Left lung (tissue), 10 donors: ENCODE data around the gene DMD. TPM values are rescaled to one million over a fixed set of nuclear protein-coding genes. Genes with fewer than 3 reads are reported as not detected.

Experiments used
- ATAC-seq: fragments of 200-7000 bp; cut with Tn5 transposase; one replicate; pipeline ENCODE4 v1.9.1; 2020; ENCODE audit warnings: moderate library complexity
- DNase-seq, 4 donors: peaks; one replicate each; pipeline ENCODE4 v3.0.0-alpha.2; 2013 to 2020
- H3K27ac ChIP-seq, 2 donors: fragments of 200-600 bp; sonication (generic) in 1 of 2; one replicate each; pipeline versions ENCODE4 v1.5.0 to v1.8.0; 2020 to 2021
- H3K27me3 ChIP-seq, 2 donors: fragments of 200-600 bp; sonication (generic) in 1 of 2; one replicate each; pipeline versions ENCODE4 v1.5.0 to v1.8.0; 2020 to 2021
- H3K36me3 ChIP-seq, 2 donors: fragments of 200-600 bp; sonication (generic) in 1 of 2; one replicate each; pipeline versions ENCODE4 v1.5.0 to v1.8.0; 2020 to 2021
- H3K4me1 ChIP-seq, 2 donors: fragments of 200-600 bp; one replicate each; pipeline ENCODE4 v1.8.0; 2021
- H3K4me3 ChIP-seq, 2 donors: fragments of 200-600 bp; sonication (generic) in 1 of 2; one replicate each; pipeline versions ENCODE4 v1.5.0 to v1.8.0; 2020 to 2021; ENCODE audit warnings: mild to moderate bottlenecking in 1 of 2
- H3K9me3 ChIP-seq, 2 donors: fragments of 200-600 bp; sonication (generic) in 1 of 2; one replicate each; pipeline versions ENCODE4 v1.5.0 to v1.8.0; 2020 to 2021
- CTCF ChIP-seq, 2 donors: fragments of 200-600 bp; sonication (generic) in 1 of 2; IDR thresholded peaks; one replicate each; pipeline versions ENCODE4 v1.5.0 to v1.8.0; 2021; ENCODE audit warnings: antibody characterized with exemption in 2 of 2
- intact Hi-C, 2 donors: fragments of 100-400 bp; cut with DNase I; formaldehyde crosslinking; loops; one replicate each; pipeline versions ENCODE4 v1.11.2 to v1.14.2; 2022
- polyA plus RNA-seq, 6 donors: library from polyadenylated mRNA; unstranded; fragments of 120-200 nt; gene quantifications; one replicate each; pipeline ENCODE4 v1.2.1, GENCODE V29; 2013; ENCODE audit not compliant: insufficient read length in 6 of 6
- total RNA-seq, 2 donors: library from RNA; stranded (reverse); fragmentation: NEBNext Ultra II Directional; extraction: Animal tissue kit (Norgen Biotek cat#: 25700); gene quantifications; one replicate each; pipeline ENCODE4 v1.2.1, GENCODE V29; 2021
- donor health status: DM: no; HTN: yes; CAD: no.
- donor health status: DM: no; HTN: no; CAD: no.

The DMD gene
- total and polyA plus RNA-seq, 8 donors: 16.6 to 68.8 (median 54.0) TPM

- Histone ChIP-seq H3K4me1 (no peaks in the 10 kb centered on the region), H3K36me3 (no peaks in the 10 kb centered on the region), H3K27ac (no peak overlapping the region), H3K4me3 (no peak overlapping the region), H3K27me3 (no peaks in the 10 kb centered on the region), H3K9me3 (no peaks in the 10 kb centered on the region)
- no peak for ATAC-seq
- intact Hi-C loops: no loop called here
- no peak for TF ChIP-seq CTCF (IDR thresholded peaks at IDR 0.05)
- no peak for DNase-seq
These were observed 1953.2 kb downstream of the DMD start for GRCh38 chrX:31258166-31258565.

- H3K27me3 ChIP-seq: no peaks in the 10 kb centered on the region
- ATAC-seq (peak; percentile 53), DNase-seq (no peak)
- no peaks in the 10 kb centered on the region for H3K36me3 ChIP-seq
- no peak overlapping the region for H3K4me3 ChIP-seq
- no peaks in the 10 kb centered on the region for H3K9me3 ChIP-seq
- intact Hi-C loops: no loop called here
- TF ChIP-seq CTCF (IDR thresholded peaks at IDR 0.05): no peak
- no peak overlapping the region for H3K27ac ChIP-seq
- no peaks in the 10 kb centered on the region for H3K4me1 ChIP-seq
These were observed 1955.9 kb downstream of the DMD start for GRCh38 chrX:31255310-31256033.

- DNase-seq: no peak
- Histone ChIP-seq H3K4me1 (no peaks in the 10 kb centered on the region), H3K27ac (no peak overlapping the region), H3K27me3 (no peaks in the 10 kb centered on the region), H3K4me3 (no peak overlapping the region), H3K9me3 (no peaks in the 10 kb centered on the region), H3K36me3 (no peaks in the 10 kb centered on the region)
- intact Hi-C loops: no loop called here
- no peak for ATAC-seq
- no peak for TF ChIP-seq CTCF (IDR thresholded peaks at IDR 0.05)
These were observed 1959.2 kb downstream of the DMD start for GRCh38 chrX:31252133-31252532.

- Histone ChIP-seq H3K27ac (no peak overlapping the region), H3K4me1 (no peaks in the 10 kb centered on the region), H3K9me3 (no peaks in the 10 kb centered on the region), H3K4me3 (no peak overlapping the region), H3K36me3 (no peaks in the 10 kb centered on the region), H3K27me3 (no peaks in the 10 kb centered on the region)
- ATAC-seq (no peak), DNase-seq (no peak)
- TF ChIP-seq CTCF (IDR thresholded peaks at IDR 0.05): no peak
- intact Hi-C loops: no loop called here
These were observed 1960.0 kb downstream of the DMD start for GRCh38 chrX:31251336-31251735.

- H3K4me1 ChIP-seq: no peaks in the 10 kb centered on the region
- TF ChIP-seq CTCF (IDR thresholded peaks at IDR 0.05): no peak
- intact Hi-C loops: no loop called here
- no peak overlapping the region for H3K27ac ChIP-seq
- H3K9me3 ChIP-seq: no peaks in the 10 kb centered on the region
- H3K4me3 ChIP-seq: no peak overlapping the region
- no peaks in the 10 kb centered on the region for H3K27me3 ChIP-seq
- ATAC-seq (no peak), DNase-seq (no peak)
- no peaks in the 10 kb centered on the region for H3K36me3 ChIP-seq
These were observed 1965.6 kb downstream of the DMD start for GRCh38 chrX:31245714-31246113.
